ENCODE results near the gene DIO1. TPM values are rescaled to one million over a fixed set of nuclear protein-coding genes. Genes with fewer than 3 reads are reported as not detected.

The DIO1 gene
- total RNA-seq, 1 donor from 2014 or later, result not detected

DNA sequence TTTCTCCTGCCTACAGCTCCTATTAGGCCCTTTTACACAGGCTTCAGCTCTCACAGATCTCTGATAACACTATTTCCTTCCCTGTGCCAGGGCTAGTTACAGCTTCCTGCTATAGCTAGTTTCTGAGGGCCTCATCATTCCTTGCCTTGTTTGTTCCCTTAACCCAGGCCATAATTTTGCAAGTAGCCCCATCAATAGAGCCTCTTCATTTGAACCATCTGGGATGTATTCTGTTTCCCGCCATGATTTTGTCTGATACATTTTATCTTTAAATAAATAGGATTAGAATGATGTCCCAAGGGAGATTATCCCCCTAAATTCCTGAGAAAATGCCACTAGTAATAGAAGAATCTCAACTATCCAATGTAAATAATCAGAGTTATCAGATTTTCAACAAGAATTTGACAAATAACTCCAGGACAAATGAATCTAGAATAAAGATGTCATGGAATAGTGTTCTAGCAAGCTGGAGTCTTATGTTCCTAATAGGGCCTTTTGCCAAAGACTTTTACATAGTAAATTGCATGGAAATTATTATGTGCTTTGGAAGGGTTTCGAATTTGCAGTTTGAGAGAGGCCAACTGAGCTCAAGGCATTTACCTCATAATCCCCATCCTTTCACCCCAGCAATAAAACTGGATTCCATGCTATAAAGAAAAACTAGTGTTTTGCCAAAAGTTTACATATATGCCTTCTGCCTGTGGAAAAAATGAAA lies 35.4 kb downstream of the DIO1 start:
- TF ChIP-seq, protein P1, sequence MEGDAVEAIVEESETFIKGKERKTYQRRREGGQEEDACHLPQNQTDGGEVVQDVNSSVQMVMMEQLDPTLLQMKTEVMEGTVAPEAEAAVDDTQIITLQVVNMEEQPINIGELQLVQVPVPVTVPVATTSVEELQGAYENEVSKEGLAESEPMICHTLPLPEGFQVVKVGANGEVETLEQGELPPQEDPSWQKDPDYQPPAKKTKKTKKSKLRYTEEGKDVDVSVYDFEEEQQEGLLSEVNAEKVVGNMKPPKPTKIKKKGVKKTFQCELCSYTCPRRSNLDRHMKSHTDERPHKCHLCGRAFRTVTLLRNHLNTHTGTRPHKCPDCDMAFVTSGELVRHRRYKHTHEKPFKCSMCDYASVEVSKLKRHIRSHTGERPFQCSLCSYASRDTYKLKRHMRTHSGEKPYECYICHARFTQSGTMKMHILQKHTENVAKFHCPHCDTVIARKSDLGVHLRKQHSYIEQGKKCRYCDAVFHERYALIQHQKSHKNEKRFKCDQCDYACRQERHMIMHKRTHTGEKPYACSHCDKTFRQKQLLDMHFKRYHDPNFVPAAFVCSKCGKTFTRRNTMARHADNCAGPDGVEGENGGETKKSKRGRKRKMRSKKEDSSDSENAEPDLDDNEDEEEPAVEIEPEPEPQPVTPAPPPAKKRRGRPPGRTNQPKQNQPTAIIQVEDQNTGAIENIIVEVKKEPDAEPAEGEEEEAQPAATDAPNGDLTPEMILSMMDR (IDR thresholded peaks at IDR 0.05), result no peak
- DNase-seq (no peak), ATAC-seq (ENCODE audit: low read depth) (no peak)
- Mint-ChIP-seq H3K27me3 (no peaks in the 10 kb centered on the region), H3K4me1 (no peaks in the 10 kb centered on the region), H3K36me3 (ENCODE audit: low read depth) (peaks cover 54% of the 10 kb centered on the region), H3K9me3 (no peaks in the 10 kb centered on the region), H3K4me3 (no peak overlapping the region), H3K27ac (no peak overlapping the region)
- CTCF ChIA-PET, result no interaction called here
- POLR2A ChIA-PET, result no interaction called here
- intact Hi-C loops (cut with micrococcal nuclease), result no loop called here

DNA sequence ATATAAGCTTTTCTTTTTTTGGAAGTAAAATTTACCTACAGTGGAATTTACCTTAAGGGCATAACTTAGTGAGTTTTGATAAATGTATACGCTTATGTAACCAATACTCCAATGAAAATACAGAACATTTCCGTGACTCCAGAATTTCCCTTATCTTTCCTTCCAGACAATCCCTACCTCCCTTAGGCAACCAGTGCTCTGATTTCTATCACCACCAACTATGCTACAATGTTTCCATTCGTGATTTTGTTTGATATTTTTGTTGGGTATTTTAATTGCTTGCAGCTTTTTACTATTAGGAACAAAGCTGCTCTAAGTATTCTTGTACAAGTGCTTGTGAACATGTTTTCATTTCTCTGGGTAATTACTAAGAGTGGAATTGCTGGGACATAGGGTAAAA lies 36.9 kb downstream of the DIO1 start:
- Mint-ChIP-seq H3K9me3 (no peaks in the 10 kb centered on the region), H3K4me1 (no peaks in the 10 kb centered on the region), H3K4me3 (no peak overlapping the region), H3K27me3 (no peaks in the 10 kb centered on the region), H3K36me3 (ENCODE audit: low read depth) (peaks cover 56% of the 10 kb centered on the region), H3K27ac (no peak overlapping the region)
- intact Hi-C loops (cut with micrococcal nuclease), result no loop called here
- no peak for ATAC-seq (ENCODE audit: low read depth)
- POLR2A ChIA-PET, result no interaction called here
- CTCF ChIA-PET, result no interaction called here
- no peak for DNase-seq
- TF ChIP-seq, protein P1 (IDR thresholded peaks at IDR 0.05), result no peak

DNA sequence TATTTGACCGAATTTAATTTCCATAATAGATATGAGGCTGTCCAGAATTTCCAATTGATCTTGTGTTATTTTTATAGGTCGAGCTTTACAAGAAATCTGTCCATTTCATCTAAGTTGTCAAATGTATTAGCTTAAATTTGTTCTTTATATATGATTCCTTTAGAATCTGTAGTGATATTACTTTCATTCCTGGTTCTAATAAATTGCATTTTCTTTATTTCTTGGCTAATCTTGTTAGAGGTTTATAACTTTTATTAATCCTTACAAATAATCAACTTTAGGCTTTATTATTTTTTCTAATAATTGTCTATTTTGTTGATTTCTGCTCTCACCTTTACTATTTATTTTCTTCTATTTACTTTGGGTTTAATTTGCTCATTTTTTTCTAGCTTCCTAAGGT lies 37.5 kb downstream of the DIO1 start:
- Mint-ChIP-seq H3K4me3 (no peak overlapping the region), H3K4me1 (no peaks in the 10 kb centered on the region), H3K27me3 (no peaks in the 10 kb centered on the region), H3K9me3 (no peaks in the 10 kb centered on the region), H3K36me3 (ENCODE audit: low read depth) (peaks cover 58% of the 10 kb centered on the region), H3K27ac (no peak overlapping the region)
- DNase-seq, result no peak
- ATAC-seq (ENCODE audit: low read depth), result no peak
- POLR2A ChIA-PET, result no interaction called here
- CTCF ChIA-PET, result no interaction called here
- intact Hi-C loops (cut with micrococcal nuclease), result no loop called here
- TF ChIP-seq, protein P1 (IDR thresholded peaks at IDR 0.05), result no peak

DNA sequence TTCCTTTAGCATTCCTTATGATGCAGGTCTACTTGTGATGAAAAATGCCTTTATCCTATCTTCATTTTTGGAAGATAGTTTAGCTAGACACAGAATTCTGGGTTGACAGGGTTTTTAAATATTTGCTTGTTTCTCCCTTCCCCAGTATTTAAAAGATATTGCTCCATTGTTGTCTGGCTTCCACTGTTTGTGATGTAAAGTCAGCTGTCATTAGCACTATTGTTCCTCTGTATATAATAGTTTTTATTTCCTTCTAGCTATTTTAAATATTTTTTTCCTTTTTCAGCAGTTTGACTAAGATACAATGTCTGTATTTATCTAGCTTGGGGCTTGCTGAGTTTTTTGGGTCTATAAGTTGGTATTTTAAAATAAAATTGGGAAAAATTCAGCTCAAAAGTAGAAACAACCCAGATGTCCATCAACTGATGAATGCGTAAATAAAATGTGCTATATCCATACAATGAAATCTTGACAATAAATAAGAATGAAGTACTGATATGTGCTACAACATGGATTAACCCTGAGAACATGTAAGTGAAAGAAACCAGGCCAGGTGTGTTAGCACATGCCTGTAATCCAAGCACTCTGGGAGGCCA lies 40.3 kb downstream of the DIO1 start:
- POLR2A ChIA-PET, result no interaction called here

DNA sequence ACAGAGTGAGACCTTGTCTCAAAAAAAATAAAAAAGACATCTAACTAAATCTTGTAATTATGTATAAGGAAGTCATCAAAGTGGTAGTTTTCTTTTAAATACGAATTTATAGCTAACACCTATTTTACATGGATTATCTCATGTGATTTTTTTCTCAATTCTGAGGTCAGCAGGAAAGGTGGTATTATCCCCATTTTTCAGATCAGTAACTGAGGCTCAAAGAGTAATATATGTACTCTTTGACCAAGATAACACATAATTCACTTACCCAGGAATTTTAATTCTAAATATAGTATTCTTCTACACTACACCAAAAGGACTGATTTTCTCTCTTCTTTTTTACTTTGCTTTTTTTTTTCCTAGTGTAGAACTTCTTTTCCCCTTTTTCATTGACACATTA lies 42.4 kb downstream of the DIO1 start:
- peaks cover 2% of the 10 kb centered on the region for H3K4me1 Mint-ChIP-seq
- no peak overlapping the region for H3K4me3 Mint-ChIP-seq
- intact Hi-C loops (cut with micrococcal nuclease), result no loop called here
- DNase-seq (no peak), ATAC-seq (ENCODE audit: low read depth) (no peak)
- ChIA-PET CTCF (no interaction called here), POLR2A (no interaction called here)
- H3K27ac Mint-ChIP-seq, result no peak overlapping the region
- H3K9me3 Mint-ChIP-seq, result no peaks in the 10 kb centered on the region
- no peaks in the 10 kb centered on the region for H3K27me3 Mint-ChIP-seq
- peaks cover 44% of the 10 kb centered on the region for H3K36me3 Mint-ChIP-seq (ENCODE audit: low read depth)
- TF ChIP-seq, protein P1 (IDR thresholded peaks at IDR 0.05), result no peak

More for the DNA sequence above, 40.3 kb downstream of the DIO1 start:
- H3K27ac Mint-ChIP-seq, result no peak overlapping the region
- no peaks in the 10 kb centered on the region for H3K9me3 Mint-ChIP-seq
- no peaks in the 10 kb centered on the region for H3K27me3 Mint-ChIP-seq
- intact Hi-C loops (cut with micrococcal nuclease), result no loop called here
- H3K36me3 Mint-ChIP-seq (ENCODE audit: low read depth), result peaks cover 58% of the 10 kb centered on the region
- H3K4me3 Mint-ChIP-seq, result no peak overlapping the region
- DNase-seq (no peak), ATAC-seq (ENCODE audit: low read depth) (no peak)
- TF ChIP-seq, protein P1 (IDR thresholded peaks at IDR 0.05), result no peak
- no peaks in the 10 kb centered on the region for H3K4me1 Mint-ChIP-seq
- CTCF ChIA-PET, result no interaction called here
